H9 (cell line): Measurements from ENCODE around the gene STK32B. TPM values are rescaled to one million over a fixed set of nuclear protein-coding genes. Genes with fewer than 3 reads are reported as not detected.

Source experiments
- DNase-seq: peaks from one replicate; pipeline ENCODE4 v3.0.0-alpha.2; 2017
- H2AFZ ChIP-seq: one replicate; pipeline ENCODE4 v1.6.1; 2013; ENCODE audit warnings: mild to moderate bottlenecking, low read length, control low read depth, moderate library complexity
- H2AK5ac ChIP-seq: 2 replicates; pipeline ENCODE4 v1.6.1; 2013; ENCODE audit warnings: low read length, control low read depth, mixed read lengths; ENCODE audit not compliant: insufficient read length
- H2BK120ac ChIP-seq: one replicate; pipeline ENCODE4 v1.6.1; 2013; ENCODE audit warnings: low read depth, mild to moderate bottlenecking, low read length, control low read depth, inconsistent platforms; ENCODE audit not compliant: poor library complexity, severe bottlenecking
- H2BK12ac ChIP-seq: 2 replicates; pipeline ENCODE4 v1.6.1; 2013; ENCODE audit warnings: low read length, control low read depth, mixed read lengths, low read depth; ENCODE audit not compliant: insufficient read length
- H2BK15ac ChIP-seq: 2 replicates; pipeline ENCODE4 v1.6.1; 2013; ENCODE audit warnings: low read depth, low read length, control low read depth
- H2BK20ac ChIP-seq: one replicate; pipeline ENCODE4 v1.6.1; 2013; ENCODE audit warnings: low read depth, mild to moderate bottlenecking, low read length, control low read depth, inconsistent platforms; ENCODE audit not compliant: poor library complexity, severe bottlenecking
- H2BK5ac ChIP-seq: 2 replicates; pipeline ENCODE4 v1.6.1; 2013; ENCODE audit warnings: low read length, control low read depth, mixed read lengths; ENCODE audit not compliant: insufficient read length
- H3K14ac ChIP-seq: 2 replicates; pipeline ENCODE4 v1.6.1; 2013; ENCODE audit warnings: low read length, control low read depth; ENCODE audit not compliant: insufficient read depth
- H3K18ac ChIP-seq: 2 replicates; pipeline ENCODE4 v1.6.1; 2013; ENCODE audit warnings: low read depth, mild to moderate bottlenecking, mixed read lengths, low read length, control low read depth; ENCODE audit not compliant: insufficient read length
- H3K23ac ChIP-seq: 2 replicates; pipeline ENCODE4 v1.6.1; 2013; ENCODE audit warnings: low read length, control low read depth, mixed read lengths, low read depth; ENCODE audit not compliant: insufficient read length
- H3K23me2 ChIP-seq: 2 replicates; pipeline ENCODE4 v1.6.1; 2013; ENCODE audit warnings: low read depth, mild to moderate bottlenecking, mixed read lengths, low read length, control low read depth; ENCODE audit not compliant: insufficient read length, poor library complexity, severe bottlenecking
- H3K27ac ChIP-seq: 2 replicates; pipeline ENCODE4 v1.5.1; 2013; ENCODE audit warnings: low read length, control low read depth, mixed read lengths, low read depth; ENCODE audit not compliant: insufficient read length
- H3K27me3 ChIP-seq: 2 replicates; pipeline ENCODE4 v1.6.1; 2013; ENCODE audit warnings: low read length, control low read depth, inconsistent platforms; ENCODE audit not compliant: insufficient read depth
- H3K4ac ChIP-seq: 2 replicates; pipeline ENCODE4 v1.6.1; 2013; ENCODE audit warnings: low read depth, mild to moderate bottlenecking, control low read depth, inconsistent platforms, low read length, moderate library complexity
- H3K4me1 ChIP-seq: 2 replicates; pipeline ENCODE4 v1.6.1; 2013; ENCODE audit warnings: low read length, control low read depth, inconsistent platforms; ENCODE audit not compliant: insufficient read depth
- H3K4me2 ChIP-seq: 2 replicates; pipeline ENCODE4 v1.6.1; 2013; ENCODE audit warnings: low read length, control low read depth, mixed read lengths; ENCODE audit not compliant: insufficient read length, insufficient read depth
- H3K56ac ChIP-seq: 2 replicates; pipeline ENCODE4 v1.6.1; 2013; ENCODE audit warnings: low read depth, mild to moderate bottlenecking, mixed read lengths, low read length, control low read depth; ENCODE audit not compliant: insufficient read length
- H3K79me1 ChIP-seq: 2 replicates; pipeline ENCODE4 v1.6.1; 2013; ENCODE audit warnings: low read depth, mild to moderate bottlenecking, moderate library complexity, low read length, control low read depth, inconsistent platforms; ENCODE audit not compliant: insufficient read depth, poor library complexity, severe bottlenecking
- H3K79me2 ChIP-seq: 2 replicates; pipeline ENCODE4 v1.6.1; 2013; ENCODE audit warnings: low read length, control low read depth, inconsistent platforms; ENCODE audit not compliant: insufficient read depth
- H3K9ac ChIP-seq: 2 replicates; pipeline ENCODE4 v1.6.1; 2013; ENCODE audit warnings: low read length, control low read depth, mixed read lengths; ENCODE audit not compliant: insufficient read length; ENCODE audit errors: extremely low read depth
- H3K9me3 ChIP-seq: one replicate; pipeline ENCODE4 v1.6.1; 2013; ENCODE audit warnings: low read depth, low read length, inconsistent platforms; ENCODE audit not compliant: control insufficient read depth
- H3T11ph ChIP-seq: one replicate; pipeline ENCODE4 v1.6.1; 2013; ENCODE audit warnings: mild to moderate bottlenecking, low read length, control low read depth, inconsistent platforms
- H4K20me1 ChIP-seq: one replicate; pipeline ENCODE4 v1.6.1; 2013; ENCODE audit not compliant: control insufficient read depth, insufficient read length, insufficient read depth
- H4K5ac ChIP-seq: 2 replicates; pipeline ENCODE4 v1.6.1; 2013; ENCODE audit warnings: low read depth, mild to moderate bottlenecking, mixed read lengths, low read length, control low read depth; ENCODE audit not compliant: insufficient read length
- H4K8ac ChIP-seq: replicated peaks from 2 replicates; pipeline ENCODE4 v1.6.1; 2013; ENCODE audit warnings: low read length, control low read depth, mixed read lengths, low read depth; ENCODE audit not compliant: insufficient read length
- H4K91ac ChIP-seq: 2 replicates; pipeline ENCODE4 v1.6.1; 2013; ENCODE audit warnings: low read depth, mild to moderate bottlenecking, moderate library complexity, mixed read lengths, low read length, control low read depth; ENCODE audit not compliant: insufficient read length
- H3K27ac Mint-ChIP-seq, 3 experiments: 2 replicates in 2 of 3; 3 replicates in 1 of 3; pipeline ENCODE4 v1.8.0; 2020 to 2021; ENCODE audit warnings: mixed read lengths in 3 of 3, mild to moderate bottlenecking in 1 of 3, moderate library complexity in 1 of 3
- H3K27me3 Mint-ChIP-seq: 2 replicates; pipeline ENCODE4 v1.8.0; 2021; ENCODE audit warnings: low read depth, mild to moderate bottlenecking, moderate library complexity, mixed read lengths
- H3K36me3 Mint-ChIP-seq, 3 experiments: 2 replicates in 2 of 3; 3 replicates in 1 of 3; pipeline ENCODE4 v1.8.0; 2020 to 2021; ENCODE audit warnings: low read depth in 3 of 3, mixed read lengths in 3 of 3; ENCODE audit not compliant: insufficient read depth in 1 of 3
- H3K4me1 Mint-ChIP-seq, 2 experiments: 2 replicates each; pipeline ENCODE4 v1.8.0; 2020; ENCODE audit warnings: mixed read lengths in 2 of 2
- H3K4me3 Mint-ChIP-seq, 2 experiments: 2 replicates in 1 of 2; 3 replicates in 1 of 2; pipeline ENCODE4 v1.8.0; 2020 to 2021; ENCODE audit warnings: mild to moderate bottlenecking in 2 of 2, mixed read lengths in 2 of 2, moderate library complexity in 1 of 2
- H3K9me3 Mint-ChIP-seq, 2 experiments: 2 replicates in 1 of 2; 3 replicates in 1 of 2; pipeline ENCODE4 v1.8.0; 2020; ENCODE audit warnings: mild to moderate bottlenecking in 2 of 2, mixed read lengths in 2 of 2, moderate library complexity in 1 of 2
- WGBS: extraction: QIAGEN DNeasy Blood & Tissue Kit; methylation state at CpG from one replicate; pipeline ENCODE4 v1.1.7; 2013; ENCODE audit warnings: missing lambda C conversion rate, low lambda C conversion rate, mixed read lengths; ENCODE audit not compliant: insufficient read length; ENCODE audit errors: extremely low coverage; 5-methylcytosine and 5-hydroxymethylcytosine counted together
- total RNA-seq: library from RNA; stranded (reverse); gene quantifications from 2 replicates; pipeline ENCODE4 v1.2.1, GENCODE V29; 2021
- TF ChIP-seq, protein P1 (sequence below): fragments of 200-600 bp; sonication (generic); conservative IDR thresholded peaks from 3 replicates; pipeline ENCODE4 v1.8.0; 2021; ENCODE audit warnings: antibody characterized with exemption, mild to moderate bottlenecking

The STK32B gene
- total RNA-seq, 1 experiment from 2014 or later = 1.0 TPM

DNA sequence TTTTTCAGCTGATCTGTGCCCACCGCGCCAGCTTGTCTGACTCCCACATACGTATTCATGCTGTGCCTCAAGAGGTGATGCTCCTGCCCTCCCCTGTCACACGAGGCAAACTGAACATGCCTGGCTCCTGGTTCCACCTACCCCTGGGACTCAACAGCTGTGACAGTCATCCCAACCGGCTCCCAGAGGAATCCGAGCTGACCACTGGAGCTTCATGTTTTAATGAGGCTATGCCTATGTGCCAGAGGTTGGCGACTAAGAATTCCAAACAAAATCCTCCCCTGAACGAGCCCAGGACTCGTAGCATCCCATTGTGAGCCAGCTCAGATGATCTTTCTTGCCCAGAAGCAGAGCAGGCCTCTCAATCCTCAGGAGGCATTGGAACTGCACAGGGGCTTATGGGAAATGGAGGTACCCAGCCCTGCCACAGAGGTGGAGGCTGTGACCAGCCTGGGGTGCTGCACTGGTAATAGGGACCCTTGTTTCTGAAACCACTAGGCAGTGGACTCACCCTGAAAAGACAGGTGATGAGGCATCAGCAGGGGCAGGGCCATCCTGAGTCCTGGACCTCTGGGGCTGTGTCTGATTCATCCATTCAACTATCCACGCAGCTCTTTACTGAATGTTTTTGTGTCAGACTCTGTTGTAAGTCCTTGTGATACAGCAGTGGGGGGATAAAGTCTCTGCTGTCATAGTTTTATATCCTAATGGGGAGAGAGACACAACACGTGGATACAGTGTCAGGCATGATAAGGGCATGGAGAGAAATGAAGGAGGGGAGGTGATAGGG, 332.1 kb downstream of the STK32B start:
- Histone ChIP-seq H3K56ac (no peak overlapping the region), H2AK5ac (no peak overlapping the region), H2BK15ac (no peak overlapping the region), H3T11ph (no peak overlapping the region), H3K23me2 (no peaks in the 10 kb centered on the region), H3K14ac (no peak overlapping the region), H3K9me3 (no peaks in the 10 kb centered on the region), H2BK5ac (no peak overlapping the region), H3K4ac (no peak overlapping the region), H3K4me1 (no peaks in the 10 kb centered on the region), H3K79me1 (no peaks in the 10 kb centered on the region), H3K79me2 (no peaks in the 10 kb centered on the region), H4K91ac (no peak overlapping the region), H4K5ac (no peak overlapping the region), H2BK120ac (no peak overlapping the region), H3K27me3 (no peaks in the 10 kb centered on the region), H2AFZ (no peak overlapping the region), H4K20me1 (no peaks in the 10 kb centered on the region), H3K9ac (no peak overlapping the region), H2BK20ac (no peak overlapping the region), H4K8ac (no peak overlapping the region), H3K4me2 (no peak overlapping the region), H2BK12ac (no peak overlapping the region), H3K23ac (no peak overlapping the region), H3K18ac (no peak overlapping the region), H3K27ac (no peak overlapping the region)
- Mint-ChIP-seq H3K4me1 (no peaks in the 10 kb centered on the region), H3K4me3 (no peak overlapping the region), H3K27me3 (peaks cover 7% of the 10 kb centered on the region), H3K27ac (no peak overlapping the region), H3K9me3 (no peaks in the 10 kb centered on the region), H3K36me3 (no peaks in the 10 kb centered on the region)
- no peak for DNase-seq
- TF ChIP-seq, protein P1, sequence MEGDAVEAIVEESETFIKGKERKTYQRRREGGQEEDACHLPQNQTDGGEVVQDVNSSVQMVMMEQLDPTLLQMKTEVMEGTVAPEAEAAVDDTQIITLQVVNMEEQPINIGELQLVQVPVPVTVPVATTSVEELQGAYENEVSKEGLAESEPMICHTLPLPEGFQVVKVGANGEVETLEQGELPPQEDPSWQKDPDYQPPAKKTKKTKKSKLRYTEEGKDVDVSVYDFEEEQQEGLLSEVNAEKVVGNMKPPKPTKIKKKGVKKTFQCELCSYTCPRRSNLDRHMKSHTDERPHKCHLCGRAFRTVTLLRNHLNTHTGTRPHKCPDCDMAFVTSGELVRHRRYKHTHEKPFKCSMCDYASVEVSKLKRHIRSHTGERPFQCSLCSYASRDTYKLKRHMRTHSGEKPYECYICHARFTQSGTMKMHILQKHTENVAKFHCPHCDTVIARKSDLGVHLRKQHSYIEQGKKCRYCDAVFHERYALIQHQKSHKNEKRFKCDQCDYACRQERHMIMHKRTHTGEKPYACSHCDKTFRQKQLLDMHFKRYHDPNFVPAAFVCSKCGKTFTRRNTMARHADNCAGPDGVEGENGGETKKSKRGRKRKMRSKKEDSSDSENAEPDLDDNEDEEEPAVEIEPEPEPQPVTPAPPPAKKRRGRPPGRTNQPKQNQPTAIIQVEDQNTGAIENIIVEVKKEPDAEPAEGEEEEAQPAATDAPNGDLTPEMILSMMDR = no peak
- WGBS = no CpG with 5 or more reads among the region's 11 CpGs
